HG02870 (cell line): ENCODE data around the gene VAPB.
A peak's percentile ranks its signal among the peaks of the same experiment; 100 is the strongest.

Source experiments
- ATAC-seq: cut with Tn5 transposase; IDR thresholded peaks from one replicate; pipeline ENCODE4 v1.9.1; 2021; ENCODE audit warnings: mild to moderate bottlenecking, moderate library complexity; ENCODE audit not compliant: unreplicated experiment

Gene VAPB

DNA sequence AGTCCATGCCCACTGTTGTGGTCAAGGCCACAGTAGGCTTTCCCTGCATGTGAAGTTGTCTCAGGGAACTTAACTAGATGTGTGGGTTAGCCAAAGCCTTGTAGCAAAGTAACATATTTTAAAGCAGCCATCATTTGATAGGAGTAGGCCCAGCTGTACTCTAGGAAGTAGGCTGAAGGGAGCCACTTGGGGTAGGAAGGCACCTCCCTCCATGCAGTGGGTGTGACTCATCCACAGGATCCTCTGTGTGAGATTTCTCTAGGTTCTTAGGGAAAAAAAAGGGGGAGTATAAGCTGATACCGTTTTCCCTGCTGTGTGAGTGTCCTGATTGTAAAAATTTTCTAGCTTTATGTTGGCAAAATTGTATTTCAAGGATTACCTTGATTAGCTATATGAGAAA, 44.7 kb downstream of the VAPB start:
- no peak for ATAC-seq

DNA sequence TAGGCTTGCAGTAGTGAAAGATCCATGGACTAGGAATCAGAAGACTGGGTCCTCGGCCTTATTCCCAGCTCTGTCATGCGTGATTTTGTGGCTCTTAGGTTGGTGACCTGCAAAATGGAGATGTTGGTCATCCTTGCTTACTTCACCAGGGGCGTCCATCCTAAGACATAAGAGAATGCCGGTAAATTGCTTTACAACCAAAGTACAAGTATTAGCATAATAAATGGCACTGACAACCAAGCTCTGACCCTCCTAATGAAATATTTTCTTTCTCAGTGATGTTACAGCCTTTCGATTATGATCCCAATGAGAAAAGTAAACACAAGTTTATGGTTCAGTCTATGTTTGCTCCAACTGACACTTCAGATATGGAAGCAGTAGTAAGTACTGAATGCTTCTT, 45.3 kb downstream of the VAPB start:
- ATAC-seq: no peak

DNA sequence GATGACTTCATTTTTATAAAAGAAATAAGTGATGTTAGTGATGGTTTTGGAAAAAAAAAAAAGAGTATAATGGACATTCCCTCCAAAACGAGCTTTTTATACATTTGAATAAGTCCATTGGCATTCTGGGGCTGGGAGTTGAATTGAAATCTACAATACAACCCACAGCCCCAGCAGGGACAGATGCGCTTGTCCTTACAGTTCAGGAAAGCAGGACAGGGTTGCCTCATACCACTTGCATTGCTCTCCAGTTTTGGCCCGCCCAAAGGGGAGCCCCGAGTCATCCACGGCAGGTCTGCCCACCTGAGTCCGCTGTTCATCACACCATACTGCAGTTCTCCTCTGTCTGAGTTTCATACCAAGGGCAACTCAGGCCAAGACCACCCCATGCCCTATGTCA, 46.2 kb downstream of the VAPB start:
- ATAC-seq: no peak

DNA sequence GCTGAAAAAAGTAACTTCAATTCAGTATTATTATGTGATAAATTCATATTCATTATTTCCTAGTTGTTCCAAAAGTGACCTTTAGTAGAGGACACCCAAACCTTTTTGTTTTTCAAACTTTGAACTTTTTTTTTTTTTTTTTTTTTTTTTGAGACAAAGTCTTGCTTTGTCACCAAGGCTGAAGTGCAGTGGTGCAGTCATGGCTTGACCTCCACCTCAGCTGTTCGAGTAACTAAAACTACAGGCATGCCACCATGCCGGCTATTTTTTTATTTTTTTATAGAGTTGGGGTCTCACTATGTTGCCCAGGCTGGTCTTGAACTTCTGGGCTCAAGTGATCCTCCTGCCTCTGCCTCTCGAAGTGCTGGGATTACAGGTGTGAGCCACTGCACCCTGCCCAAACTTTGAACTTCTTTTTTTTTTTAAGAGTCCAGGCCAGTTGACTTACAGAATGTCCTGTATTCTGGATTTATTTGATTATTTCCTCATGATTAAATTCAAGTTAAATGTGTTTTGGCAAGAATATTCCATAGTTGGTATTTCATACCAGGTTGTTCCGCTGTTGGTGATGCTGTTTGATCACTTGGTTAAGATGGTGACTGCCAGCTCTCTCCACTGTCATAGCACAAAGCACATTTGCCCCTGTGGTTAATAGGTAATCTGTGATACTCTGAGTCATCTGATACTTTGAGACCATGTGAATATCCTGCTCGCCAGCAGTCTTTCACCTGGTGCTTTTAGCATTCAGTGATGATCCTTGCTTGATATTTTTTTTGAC, 48.0 kb downstream of the VAPB start:
- no peak for ATAC-seq

DNA sequence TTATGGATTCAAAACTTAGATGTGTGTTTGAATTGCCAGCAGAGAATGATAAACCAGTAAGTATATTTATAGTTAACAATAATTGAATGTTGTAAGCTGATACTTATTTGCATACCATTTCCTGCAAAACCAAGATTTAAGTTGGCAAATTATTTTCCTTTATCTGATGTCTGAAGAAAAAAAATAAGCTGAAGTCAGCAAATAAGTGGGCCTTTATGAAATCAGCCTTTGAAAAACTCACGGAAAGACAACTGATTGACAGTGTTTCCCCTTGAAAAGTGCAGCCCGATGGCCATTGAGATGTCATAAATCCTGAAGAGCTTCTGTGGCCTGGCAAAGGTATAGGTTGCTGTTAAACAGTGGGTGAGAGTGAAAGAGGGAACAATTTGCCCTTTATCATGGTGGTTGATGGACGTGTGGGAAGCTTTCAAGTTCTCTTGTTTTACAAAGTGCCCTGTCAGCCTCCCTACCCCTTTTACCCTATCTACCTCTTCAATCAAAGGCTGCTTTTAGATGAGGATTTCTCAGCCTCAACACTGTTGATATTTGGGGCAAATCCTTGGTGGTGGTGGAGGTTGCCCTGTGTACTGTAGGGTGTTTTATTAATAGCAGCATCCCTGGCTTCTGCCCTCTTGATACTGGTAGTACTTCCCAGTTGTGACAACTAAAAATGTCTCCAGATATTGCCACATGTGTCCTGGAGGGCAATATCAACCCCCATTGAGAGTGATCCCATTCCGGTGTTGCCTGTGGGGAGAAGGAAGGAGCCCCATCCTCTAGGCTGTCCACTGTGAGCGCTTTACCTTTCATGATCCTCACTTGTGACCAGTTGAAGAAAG, 50.2 kb downstream of the VAPB start:
- no peak for ATAC-seq

DNA sequence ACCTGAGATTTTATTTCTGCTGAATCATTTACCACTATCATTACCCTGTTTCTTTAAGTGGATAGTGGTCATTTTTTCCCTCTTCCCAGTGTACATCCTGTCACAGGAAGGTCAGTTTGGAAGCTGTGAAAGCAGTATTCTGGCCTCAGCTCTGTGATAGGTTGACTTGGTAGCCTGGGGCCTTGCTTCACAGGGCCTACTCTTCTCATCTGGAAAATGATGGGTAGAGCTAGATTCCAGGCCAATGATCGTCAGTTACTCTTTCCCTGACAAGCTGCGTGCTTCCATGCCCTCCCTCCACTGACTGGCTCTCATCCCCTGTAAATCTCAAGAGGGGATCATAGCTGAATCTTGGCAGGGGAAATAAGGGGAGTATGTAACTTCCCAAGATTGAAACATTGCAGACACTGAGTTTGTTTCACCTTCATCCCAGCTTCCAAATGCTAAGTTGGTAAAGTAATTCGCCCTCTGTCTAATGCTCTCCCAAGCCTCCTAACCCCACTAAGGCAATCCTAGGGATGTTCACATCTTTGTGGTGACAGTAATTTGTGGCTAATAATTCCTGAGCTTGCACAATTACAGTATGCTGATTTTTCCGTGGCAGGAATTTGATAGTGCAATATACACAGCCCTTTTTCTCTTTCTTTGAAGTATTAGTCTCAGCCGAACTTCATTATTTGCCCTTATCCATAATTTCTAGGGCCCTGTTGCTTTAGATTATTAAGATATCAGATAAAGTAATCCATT, 51.2 kb downstream of the VAPB start:
- ATAC-seq: no peak

DNA sequence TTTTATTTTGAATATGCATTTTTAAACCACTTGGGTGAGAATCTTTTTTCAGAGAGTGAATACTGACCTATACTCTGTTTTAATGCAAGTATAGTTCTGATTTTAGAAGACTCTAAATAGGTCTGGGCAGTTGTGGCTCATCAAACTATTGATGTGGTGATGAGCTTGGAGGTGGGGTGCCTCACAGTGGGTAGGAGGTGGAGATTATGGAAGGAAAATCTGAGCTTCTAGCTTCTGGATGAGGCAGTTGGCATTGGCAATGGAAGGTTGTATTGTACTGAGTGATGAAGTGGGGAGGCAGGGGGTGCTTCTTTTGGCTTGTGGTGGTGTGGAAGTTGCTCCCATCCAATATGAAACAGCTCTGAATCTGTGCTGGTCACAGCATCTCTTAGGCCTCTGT, 52.7 kb downstream of the VAPB start:
- ATAC-seq: no peak

DNA sequence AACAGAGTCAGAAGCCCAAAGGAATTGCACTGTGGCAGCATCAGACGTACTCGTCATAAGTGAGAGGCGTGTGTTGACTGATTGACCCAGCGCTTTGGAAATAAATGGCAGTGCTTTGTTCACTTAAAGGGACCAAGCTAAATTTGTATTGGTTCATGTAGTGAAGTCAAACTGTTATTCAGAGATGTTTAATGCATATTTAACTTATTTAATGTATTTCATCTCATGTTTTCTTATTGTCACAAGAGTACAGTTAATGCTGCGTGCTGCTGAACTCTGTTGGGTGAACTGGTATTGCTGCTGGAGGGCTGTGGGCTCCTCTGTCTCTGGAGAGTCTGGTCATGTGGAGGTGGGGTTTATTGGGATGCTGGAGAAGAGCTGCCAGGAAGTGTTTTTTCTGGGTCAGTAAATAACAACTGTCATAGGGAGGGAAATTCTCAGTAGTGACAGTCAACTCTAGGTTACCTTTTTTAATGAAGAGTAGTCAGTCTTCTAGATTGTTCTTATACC, 55.8 kb downstream of the VAPB start:
- no peak for ATAC-seq

DNA sequence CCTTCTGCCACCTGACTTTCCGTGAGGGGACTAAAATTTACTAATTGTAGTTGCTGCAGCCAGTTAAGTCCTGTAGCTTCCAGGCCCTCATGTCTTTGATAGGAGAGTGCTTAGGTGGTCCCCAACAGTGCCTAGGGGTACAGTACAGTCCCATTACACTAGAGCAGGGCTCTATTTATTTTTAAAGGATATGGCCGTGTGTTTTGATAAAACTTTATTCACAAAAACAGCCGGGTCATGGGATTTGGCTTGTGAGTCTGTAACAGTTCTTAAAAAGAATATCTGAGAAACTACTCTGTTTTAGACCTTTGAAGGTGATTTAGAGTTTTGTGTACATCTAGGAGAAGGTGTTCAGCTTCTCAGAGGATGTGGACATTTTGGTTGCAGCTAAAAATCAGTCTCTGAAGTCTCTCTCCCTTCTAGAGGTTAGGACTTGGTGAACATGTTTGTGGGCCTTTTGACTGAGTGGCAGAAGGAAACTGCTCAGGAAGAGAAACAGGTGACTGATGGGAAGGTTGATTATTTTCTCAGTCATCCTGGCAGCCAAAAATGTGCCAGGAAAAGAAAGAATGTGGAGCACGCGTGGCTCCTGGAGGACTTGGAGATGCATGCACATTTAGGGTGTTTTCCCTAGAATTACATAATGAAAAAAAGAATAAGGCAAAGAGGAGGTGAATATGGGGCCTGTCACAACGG, 57.4 kb downstream of the VAPB start:
- no peak for ATAC-seq

DNA sequence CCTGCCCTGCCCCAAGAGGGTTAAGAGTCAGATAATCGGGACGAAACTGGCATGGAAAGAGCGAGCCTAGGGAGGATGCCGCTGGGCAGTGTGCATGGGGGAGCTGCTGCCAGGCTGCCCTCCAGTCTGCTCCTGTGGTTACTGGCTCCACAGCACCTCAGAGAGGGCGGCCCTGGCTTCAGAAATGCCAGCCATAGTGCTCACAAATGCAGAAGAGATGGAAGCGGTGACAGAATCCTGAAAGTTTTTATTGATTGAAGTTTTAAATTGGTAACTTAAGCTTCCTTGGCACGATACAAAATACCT, 57.9 kb downstream of the VAPB start:
- ATAC-seq: no peak

DNA sequence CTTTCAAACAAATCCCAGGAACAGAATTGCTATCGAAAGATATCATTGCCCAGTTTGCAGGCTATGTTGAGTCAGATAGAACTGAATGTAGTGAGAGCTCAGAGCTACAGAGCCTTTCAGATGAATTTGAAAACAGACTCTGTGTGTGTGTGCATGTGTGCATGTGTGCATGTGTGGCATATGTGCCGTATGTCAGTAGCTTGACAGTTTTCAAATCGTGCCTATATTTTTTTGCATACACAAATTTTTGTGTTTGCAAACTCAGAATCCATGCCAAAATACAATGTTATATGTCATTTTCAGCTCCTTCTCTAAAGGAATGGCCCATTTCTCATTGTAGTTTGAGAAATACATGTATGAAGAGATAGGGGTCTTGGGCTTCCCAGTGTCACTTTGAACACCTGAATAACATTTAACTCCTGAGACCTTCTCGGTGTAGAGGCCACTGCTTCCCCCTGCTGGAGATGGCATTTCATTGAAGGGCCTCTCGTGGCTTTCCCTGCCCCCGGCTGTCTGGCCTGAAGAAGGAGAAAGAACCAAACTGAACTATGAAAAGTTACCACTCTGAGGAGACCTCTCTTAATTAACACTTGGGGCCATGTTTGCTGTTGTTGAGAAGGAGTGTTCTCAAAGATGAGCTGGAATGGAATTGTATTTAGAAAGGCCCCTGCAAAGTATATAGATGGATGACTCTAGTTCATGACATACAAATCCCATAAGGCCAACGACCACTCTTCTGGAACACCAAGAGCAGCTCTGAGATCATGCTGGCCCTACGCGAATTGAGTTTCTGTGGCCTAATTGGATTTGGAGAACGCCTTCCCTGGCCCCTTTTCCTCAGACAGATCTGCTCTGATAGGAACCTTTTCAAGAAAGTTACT, 58.7 kb downstream of the VAPB start:
- no peak for ATAC-seq

DNA sequence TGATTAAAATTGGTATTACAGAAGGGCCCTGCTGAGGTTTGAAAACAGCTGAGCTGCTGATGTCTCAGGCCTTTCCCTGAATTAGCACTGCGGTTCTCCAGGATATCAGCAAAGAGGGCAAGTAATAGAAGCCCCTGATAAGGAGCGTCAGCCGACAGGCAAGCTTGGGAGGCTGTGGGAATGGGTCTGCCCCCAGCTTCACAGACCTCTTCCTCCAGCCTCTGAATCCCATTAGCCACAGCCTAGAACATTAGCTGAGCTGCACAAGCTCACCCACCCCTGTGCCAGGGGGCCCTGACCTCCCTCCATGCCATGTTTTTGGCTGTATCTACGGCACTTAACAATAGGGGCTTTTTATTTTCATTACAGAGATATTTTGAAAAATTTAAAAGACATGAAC, 59.9 kb downstream of the VAPB start:
- no peak for ATAC-seq

DNA sequence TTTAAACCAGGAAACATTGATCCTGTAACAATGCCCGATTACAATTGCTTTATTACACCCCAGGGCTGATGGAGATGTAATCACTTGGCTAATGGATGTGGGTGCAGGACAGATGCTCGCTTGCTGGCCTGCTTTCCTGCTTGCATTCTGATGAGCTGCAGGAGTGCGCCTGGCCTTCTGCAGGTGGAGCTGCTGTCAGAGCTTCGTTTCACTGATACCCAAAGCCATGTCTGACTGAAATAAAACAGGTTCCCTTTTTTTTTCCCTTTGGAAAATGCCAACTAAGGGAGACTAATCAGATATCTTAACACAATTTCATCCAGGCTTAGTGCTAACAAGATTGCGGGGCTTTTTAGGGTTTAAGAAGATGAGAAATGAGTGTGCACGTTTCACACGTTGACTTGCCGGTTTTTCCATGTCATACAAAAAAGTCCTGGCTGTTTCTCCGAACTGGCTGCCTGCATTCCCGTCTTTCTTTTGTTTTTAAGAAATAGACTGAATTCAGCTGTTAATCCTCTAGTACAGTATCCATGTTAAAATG, 60.7 kb downstream of the VAPB start:
- ATAC-seq: no peak

DNA sequence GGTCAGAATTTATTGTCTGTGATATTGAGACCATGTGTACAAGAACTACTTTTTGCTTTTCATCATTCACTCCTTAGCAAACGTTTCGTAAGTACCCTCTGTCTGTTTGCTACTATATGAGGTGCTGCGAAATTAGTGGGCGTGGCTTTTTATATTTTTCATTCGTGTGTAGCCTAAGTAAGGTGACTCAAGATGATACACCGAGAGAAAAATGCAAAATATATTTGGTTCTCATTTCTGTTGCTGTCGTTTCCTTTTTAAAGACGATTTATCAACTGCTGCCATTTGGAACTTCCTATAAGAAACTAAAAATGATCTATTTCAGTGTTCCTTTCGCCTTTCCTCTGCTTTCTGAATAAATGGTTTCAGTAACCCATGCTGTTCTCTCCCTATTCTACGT, 61.2 kb downstream of the VAPB start:
- peak; percentile 71 for ATAC-seq

DNA sequence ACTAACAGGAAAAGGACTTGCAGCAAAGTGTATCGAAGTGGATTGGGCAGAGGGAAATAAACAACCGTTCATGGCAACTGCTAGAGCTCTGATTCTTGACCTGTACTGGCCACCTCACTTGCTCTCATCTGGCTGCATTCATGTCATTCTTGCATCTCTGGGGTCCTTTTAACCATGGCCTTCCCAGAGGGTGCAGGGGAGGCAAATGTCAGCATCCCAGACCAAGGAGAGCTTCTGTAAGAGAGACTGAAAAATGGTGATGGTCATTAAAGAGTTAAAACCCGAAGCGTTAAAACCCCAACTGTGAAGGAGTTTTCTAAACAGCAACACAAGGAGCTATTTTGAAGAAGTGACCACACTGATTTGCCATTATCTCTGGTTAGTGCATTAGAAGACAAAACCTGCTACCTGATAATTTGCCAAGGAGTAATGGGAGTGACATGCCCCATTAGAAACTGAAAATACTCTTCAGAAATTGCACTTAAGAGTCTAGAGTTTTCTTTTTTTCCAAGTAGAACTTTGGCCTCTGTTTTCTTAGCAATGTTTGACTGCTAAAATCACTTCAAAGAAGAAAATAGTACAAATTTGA, 63.7 kb downstream of the VAPB start:
- ATAC-seq: no peak

DNA sequence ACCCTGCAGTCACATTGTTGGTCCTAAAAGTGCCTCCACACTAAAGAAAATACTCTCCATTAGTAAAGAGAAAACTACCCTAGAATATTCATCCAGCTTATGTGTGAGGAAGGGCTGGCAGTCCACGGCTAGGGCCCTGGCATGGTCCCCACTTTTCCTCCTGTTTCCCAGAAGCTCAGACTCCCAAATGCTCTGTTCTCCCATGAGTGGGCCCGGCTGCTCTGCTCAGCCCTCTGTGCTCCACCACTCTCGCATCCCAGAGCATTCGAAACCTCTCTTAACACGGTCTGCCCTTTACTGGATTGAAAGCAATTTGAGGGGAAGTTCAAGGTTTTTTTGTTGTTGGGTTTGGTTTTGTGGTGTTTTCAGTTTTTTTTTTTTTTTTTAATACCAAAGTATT, 64.4 kb downstream of the VAPB start:
- ATAC-seq: no peak

DNA sequence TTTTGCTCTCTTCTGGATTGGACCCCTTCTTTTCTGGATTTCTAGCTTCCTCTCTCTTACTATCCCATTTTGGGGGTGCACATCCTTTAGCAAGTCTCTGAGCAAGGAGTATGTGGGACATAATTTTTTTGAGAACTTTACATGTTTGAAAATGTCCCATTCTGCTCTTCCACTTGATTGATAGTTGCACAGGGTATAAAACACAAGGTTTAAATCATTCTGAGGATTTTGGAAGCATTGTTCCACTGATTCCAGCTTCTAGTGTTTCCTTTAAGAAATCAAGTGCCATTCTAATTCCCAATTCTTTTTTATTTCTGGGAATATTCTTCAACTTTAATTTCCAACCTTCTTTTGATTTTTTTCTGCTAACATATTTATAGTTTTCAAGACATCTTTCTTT, 65.4 kb downstream of the VAPB start:
- ATAC-seq: no peak

DNA sequence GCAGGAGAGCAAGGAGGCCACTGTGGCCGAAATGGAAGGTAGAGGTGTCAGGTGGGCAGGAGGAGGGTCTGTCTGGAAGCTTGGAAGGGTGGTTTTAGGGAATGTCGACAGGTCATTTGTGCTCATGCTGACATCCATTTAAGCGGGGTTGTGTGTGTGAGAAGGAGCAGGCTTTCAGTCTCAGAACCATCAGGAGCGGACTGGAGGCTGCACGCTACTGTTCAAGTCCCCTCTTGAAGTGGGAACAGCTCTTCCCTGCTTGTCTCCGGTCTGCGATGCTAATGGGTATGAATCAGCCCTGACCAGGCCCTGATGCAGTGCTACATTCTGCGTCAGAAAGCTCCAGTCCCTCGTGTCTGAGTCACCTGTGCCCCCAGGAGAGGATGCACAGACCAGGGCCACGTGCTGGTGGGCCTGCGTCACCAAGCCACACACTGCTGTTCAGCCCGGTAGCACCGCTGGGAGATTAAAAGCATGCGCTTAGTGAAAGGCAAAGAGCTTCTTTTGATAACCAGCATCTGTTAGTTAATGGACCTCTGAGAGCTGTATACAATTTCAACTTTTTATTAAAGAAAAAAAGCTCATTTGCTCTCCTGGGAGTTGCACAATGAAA, 68.2 kb downstream of the VAPB start:
- ATAC-seq: no peak
